Central memory CD4-positive, alpha-beta T cell (primary cell): ENCODE data around the gene CRYBA4.
A peak's percentile ranks its signal among the peaks of the same experiment; 100 is the strongest.

Experiments used
- DNase-seq: peaks from one replicate; pipeline ENCODE4 v3.0.0; 2022

CRYBA4 gene

DNA sequence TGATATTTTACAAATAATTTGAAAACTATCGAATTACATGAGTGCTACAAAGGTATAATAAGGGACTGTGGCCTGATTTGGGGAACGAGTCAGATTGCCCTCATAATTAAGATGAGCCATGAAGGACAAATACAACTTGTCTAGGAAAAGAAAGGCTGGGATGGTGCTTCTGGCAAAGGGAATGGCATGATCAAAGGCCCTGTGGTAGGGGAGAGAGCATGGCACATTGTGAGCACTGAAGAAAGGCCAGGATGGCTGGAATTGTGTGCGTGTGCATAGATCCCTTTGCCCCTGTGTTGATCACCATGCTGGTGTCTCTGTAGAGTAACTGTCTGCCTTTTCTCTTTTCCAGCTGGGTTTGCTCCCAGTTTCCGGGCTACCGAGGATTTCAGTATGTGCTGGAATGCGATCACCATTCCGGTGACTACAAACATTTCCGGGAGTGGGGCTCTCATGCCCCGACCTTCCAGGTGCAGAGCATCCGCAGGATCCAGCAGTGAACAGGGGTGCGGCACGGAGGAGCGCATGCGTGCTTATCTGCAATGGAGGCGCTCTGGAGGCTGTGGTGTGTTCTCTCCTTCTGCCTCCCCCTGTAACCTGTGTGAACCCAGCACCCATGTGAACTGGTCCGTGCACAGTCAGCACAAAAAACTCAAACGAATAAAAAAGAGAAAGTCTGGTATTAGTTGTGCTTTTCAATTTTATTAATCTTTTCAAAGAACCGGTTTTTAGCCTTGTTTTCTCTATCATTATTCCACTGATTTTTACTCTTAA is 8.4 kb downstream of the CRYBA4 start:
- no peak for DNase-seq

DNA sequence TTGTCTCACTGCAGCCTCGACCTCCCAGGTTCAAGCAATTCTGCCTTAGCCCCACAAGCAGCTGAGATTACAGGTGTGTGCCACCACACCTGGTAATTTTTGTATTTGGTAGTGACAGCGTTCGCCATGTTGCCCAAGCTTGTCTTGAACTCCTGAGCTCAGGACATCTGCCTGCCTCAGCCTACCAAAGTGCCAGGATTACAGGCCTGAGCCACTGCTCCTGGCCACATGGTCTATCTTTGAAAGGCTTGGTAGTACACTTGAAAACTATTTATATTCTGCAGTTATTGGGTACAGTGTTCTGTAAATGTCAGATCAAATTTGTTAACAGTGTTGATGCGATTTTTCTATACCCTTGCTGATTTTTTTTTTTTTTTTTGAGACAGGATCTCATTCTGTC is 9.5 kb downstream of the CRYBA4 start:
- no peak for DNase-seq

DNA sequence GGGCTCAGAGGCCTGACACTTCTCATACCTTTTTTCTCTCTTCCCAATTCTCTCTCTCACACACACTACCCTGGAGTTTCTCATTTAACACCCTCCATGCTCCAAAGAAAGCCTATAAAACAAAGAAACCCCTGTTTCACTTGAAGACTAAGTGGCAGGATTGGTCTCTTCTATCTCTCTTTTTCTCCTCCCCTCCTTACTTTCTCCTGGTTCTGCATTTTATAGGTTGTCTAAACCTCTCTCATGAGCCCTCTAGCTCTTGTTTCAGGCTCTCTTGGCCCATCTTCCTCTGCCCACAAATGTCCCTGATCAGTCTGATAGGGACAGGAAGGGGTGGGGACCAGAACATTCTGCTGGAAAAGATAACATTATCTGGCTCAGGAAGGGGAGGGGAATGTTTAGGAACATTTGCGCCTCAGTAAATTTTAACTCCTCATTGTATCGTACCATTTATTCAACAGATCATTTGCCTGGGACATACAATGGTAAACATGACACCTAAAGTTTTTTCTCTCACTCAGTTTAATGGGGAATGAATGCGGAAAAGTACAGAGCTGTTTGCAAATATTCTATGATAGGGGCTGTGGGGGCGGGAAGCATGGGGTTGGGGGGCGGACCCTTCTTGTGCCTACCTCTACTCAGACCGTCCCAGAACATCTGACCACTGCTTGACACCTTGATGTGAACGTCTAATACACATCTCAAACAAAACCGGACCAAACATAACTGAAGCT is 10.8 kb downstream of the CRYBA4 start:
- no peak for DNase-seq

DNA sequence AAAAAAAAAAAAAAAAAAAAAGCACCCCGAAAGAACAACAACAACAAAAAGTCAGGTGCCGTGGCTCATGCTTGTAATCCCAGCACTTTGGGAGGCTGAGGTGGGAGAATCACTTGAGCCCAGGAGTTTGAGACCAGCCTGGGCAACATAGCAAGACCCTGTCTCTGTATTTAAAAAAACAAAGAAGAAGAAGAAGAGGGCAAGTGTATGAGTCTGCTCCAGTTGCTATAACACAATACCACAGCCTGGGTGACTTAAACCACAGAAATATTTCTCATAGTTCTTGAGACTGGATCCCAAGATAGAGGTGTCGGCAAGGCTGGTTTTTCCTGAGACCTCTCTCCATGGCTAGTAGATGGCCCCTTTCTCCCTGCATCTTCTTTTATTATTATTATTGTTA is 12.4 kb downstream of the CRYBA4 start:
- DNase-seq, result no peak

DNA sequence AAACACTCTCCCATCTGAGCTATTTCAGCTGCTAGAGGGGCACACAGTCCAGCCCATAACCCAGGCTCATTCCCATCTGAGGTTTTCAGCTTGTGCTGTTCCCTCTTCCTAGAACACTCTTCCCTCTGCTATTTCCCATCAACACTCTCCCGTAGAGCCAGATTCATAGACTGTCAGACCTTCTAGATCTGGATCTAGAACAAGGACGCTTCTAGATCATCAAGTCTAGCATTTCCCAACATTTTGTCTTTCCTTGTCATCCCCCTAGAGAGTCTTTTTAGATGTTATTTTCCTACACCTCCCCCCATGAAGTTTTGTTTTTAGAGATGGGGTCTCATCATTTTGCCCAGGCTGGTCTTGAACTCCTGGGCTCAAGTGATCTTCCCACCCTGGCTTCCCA is 13.4 kb downstream of the CRYBA4 start:
- DNase-seq, result no peak

DNA sequence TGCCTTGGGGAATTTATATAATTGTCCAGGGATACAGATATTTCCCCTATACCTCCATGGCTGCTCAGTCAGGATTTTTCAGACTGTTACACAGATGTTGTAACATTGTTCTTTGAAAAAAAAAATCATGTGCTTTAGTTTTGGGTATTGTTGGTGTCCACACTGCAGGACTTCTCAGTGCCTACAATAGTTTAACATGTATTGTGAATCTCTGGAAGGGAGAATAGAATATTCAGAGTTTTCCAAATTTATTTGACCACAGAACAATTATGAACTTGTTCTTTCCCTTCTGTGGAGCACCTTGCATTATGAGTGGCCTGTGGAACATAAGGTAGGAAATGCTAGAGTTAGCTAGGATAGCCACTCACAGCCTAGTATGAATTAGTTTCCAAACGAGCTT is 14.5 kb downstream of the CRYBA4 start:
- no peak for DNase-seq

DNA sequence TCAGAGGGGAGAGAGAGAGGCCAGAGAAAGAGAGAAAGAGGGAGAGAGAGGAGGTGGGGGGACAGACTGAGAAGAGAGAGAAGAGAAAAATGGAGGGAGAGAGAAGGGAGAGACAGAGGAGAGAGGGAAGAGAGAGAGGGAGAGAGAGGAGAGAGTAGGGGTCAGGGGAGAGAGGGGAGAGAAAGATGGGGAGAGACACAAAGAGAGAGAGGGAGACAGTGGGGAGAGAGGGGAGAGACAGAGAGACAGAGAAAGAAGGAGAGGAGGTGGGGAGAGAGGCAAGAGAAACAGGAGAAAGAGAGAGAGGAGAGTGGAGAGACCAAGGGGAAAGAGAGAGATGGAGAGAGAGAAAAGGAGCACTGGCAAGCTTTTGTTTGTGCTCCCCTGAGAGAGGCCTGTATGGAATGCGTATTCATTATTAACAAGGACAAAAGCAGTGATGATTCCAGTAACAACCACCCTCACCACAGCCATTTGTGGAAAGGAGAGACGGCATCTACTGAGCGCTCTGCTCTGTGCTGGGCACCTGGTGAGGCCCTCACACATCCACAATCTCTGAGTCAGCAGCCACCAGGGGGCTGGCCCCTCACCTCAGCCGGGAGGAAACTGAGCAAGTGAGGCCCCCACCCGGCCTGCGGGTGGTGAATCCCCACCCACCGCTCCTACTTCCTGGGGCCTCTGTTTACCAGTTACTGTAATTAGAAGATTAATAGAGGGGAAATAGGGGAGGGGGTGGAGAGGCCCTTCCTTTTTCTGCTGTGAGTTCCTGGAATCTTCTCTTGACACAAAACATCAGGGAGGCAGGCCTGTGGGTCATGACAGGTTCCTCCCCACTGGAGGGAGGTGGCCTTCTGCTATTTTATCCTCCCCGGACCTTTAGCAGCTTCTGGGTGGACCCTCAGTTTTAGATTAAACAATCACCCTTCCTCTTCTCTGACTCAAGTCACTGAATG is 21.0 kb downstream of the CRYBA4 start:
- DNase-seq, result peak; percentile 56

DNA sequence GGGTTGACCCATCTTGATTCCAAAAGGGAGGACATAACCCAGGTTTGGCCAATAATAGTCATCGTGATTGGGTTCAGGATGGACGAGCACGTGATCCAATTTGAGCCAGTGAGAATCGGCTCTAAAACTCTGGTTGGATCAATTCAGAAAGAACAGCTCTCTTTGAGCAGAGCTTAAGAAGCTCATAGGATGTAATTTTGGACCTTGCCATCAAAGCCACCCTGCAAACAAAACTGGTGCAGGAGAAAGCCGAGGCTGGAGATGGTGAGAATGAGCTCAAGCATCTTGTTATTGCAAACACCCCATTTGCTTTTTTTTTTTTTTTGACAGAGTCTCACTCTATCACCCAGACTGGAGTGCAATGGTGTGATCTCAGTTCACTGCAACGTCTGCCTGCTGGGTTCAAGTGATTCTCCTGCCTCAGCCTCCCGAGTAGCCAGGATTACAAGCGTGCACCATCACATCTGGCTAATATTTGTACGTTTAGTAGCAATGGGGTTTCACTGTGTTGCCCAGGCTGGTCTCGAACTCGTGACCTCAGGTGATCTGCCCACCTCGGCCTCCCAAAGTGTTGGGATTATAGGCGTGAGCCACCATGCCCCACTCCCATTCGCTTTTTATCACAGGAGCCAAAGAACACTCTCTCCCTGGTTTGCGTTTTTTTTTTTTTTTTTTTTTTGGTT is 21.8 kb downstream of the CRYBA4 start:
- no peak for DNase-seq

DNA sequence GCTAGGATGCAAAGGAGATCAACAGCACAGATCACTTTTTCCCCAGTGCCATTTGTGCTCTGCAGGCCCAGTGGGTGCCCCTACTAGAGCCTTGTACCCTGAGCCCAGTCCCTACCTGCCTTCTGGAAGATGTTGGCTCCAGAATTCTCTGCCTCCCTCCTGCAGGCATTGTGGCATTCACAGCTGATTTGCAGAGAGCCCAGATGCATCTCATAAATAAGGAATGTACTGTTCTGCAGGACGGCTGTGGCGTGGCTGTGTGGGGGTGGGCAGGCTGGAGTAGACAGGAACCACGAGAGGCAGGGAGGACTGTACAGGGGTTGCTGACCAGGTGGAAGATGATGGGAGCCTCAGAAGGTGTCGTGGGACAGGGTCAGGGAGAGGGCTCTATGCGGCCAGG is 24.4 kb downstream of the CRYBA4 start:
- no peak for DNase-seq

DNA sequence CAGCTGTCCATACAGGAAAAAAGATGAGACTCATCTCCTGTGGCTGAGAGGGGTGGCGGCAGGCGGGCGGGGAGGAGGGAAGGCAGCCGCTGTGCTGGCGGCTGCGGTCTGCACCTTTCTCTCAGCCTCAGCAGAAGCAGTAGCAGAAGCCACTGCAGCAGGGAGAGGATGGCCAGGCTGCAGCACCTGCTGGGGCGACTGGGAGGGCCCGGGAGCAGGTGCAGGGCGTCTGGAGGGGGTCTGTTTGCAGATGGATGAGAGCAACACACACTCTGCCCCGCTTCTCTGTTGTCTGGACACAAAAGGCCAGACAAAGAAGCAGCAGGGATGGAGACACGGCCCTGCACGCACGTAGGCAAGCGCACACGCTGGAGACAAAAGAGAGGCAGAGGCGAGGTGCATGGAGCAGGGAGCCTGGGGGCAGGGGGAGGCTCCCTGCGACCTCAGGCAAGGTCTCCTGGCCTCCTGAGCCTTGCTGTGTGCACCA is 26.3 kb downstream of the CRYBA4 start:
- DNase-seq, result peak; percentile 36

DNA sequence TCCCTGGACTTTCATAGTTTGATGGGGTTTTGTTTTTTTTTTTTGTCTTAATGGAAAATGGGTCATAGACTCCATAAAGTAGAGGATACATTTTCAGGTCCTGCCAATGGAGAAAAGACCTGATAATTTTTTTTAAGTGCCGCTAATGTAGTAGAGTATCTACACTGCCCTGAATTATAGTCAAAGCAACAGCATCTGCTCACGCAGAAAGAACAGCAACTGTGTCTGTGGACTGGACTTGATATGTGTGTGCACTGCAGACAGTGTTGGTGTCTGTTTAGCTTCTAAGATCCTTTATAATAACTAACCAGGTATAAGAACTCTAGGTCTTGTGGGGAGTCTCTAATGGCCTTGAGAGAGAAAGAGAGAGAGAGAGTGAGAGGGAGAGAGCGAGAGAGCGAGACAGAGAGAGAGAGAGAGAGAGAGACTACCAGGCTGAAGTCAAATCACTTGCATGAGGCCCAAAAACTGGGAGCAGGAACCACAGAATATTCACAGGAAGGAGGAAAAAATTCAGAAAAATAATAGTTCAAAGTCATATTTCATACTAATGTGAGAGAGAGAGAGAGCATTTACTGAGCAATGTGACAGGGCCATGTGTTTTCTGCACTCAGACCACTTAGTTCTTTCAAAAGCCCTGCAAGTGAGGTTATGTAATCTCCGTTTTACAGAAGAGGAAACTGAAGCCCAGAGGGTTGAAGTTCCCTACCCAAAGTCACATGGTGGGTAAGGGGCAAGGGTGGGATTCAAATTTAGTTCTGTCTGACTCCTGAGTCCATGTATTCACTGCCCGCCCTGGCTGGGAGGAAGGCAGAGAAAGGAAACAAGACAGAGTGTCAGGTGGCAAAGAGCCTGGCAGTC is 27.0 kb downstream of the CRYBA4 start:
- no peak for DNase-seq

DNA sequence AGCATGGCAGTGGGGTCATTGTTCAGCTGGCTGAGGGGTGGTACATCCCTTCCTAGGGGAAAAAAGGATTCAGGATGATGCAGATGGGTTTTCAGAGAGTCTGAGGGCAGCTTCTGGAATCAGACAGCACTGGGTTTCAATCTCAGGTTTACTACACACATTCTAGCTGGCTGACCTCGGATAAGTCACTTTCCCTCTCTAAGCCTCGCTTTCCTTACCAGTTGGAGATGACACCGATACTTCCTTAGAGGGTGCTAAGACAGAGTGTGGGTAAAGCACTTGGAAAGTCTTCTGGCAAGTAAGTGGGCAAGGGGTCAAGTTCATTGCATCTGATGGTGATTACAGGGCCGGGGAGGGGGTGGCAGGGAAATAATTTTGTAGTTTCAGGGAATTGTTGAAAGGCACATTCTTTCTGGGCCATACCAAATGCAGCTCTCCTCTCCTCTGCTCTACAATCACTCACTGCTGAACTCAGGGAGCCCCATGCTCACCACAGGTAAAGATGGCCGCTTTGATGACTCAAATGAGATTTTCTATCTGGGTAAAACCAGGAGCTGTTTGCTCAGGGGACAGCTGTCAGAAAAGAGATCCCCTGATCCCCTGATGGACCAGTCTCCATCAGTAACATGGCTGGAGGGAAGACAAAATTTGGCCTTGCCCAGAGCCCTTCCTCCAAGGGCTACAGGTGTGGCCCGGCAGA is 29.1 kb downstream of the CRYBA4 start:
- DNase-seq, result no peak

DNA sequence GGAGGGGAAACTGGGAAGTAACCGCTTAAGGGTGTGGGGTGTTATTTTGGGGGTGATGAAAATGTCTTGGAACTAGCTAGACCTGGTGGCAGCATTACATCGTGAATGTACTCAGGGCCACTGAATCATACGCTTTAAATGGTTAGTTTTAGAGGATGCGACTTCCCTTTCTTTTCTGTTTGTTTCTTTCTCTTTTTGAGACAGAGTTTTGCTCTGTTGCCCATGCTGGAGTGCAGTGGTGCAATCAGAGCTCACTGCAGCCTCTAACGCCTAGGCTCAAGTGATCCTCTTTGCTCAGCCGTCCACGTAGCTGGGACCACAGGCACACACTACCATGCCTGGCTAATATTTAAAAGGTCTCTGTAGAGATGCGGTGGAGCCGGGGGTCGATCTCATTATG is 30.1 kb downstream of the CRYBA4 start:
- DNase-seq, result no peak

DNA sequence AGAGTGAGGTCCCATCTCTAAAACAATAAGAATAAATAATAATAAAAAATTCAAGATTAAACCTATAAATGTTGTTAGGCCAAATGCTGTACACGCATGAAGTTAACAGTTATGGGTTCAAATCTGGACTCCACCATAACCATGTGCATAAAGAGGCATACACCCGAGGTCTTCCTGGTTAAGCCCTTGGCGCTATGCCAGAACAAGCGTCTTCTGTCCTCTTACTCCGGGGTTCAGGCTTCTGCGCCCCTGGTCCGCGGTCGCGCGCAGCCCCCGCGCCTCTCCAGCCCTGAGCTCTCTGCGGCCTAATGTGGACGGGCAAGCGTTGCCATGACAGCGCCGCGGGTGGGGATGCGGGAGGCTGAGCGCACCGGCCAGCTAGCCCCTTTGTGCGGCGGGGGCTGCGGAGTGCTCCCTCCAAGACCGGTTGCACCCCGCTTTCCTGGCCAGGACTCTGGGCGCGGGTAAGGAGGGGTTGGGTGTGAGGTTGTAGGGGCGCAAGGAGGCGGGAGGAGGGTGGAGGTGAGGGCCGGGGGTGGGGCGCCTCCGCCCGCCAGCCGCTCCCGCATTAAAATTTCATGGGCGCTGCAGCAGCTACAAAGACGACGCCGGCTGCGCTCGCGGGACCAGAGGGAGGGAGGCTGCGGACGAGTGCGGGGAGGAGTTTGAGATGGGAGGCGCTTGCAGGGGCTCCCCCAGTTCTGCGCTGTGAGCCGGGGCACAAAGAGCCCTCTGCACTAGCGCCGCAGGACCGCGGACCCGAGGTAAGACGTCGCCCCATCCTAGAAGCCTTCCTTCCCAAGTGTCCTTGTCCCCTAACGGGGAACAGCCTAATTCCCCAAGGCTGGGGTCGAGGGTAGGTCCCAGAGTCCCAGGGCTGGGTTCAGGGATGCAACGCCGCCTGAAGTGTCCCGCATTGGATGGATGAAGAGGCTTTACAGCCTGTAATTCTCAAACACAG is 35.4 kb downstream of the CRYBA4 start, which contains the start of gene MIAT:
MIAT (plus strand) TSS at position 698 of the 961 bp plus-strand sequence.
- peak; percentile 63 for DNase-seq

DNA sequence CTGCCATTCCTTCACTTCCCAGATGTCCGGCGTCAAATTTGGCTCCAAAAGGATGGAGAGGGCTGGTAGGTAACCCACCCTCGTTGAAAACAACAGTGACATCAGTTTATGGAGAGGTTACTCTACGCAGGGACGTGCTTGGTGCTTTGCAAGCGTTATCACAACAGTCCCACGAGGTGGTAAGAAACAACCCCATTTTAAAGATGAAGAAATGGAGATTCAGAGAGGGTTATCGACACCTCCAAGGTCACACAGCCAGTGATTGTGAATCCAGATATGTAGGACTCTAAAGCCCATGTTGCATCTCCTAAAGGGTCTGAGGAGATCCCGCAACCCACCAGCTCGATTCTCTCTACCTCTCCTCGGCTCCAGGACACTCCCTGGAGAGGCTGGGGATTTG is 36.4 kb downstream of the CRYBA4 start:
- no peak for DNase-seq

DNA sequence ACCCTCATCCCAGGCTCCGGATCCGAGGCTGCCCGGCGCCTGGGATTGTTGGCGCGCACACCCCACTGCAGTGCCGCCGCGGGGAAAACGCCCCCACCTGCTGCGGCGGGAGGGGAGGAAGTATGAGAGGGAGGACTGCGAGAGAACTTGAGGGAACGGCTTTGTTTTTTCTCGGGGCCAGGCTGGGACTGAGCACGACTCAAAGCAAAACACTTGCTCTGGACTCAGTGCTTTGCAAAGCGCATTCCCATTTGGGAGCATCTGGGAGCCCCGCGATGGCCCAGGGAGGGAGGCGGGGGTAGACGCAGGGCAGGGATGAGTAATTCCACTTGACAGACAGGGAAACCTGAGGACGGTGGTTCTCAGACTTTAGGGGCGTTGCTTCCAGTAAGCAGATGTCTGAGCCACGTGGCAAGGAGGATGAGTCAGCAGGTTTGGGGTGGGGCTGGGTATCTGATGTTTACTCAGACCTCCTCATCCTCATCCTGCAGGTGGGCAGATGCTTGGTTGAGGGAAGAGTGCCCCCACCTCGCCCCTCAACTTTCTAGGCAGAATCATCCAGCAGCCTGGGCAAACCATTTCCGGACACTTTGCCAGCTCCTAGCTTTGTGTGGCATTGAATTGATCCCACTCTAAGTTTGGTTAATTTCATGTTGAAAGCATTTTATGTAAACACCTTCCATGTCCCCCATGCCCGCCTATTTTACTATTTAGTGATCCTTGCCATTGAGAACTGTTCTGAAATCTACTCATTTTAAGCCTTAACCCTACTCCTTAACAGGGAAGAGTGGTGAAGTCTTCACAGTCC is 37.1 kb downstream of the CRYBA4 start:
- peak; percentile 59 for DNase-seq

DNA sequence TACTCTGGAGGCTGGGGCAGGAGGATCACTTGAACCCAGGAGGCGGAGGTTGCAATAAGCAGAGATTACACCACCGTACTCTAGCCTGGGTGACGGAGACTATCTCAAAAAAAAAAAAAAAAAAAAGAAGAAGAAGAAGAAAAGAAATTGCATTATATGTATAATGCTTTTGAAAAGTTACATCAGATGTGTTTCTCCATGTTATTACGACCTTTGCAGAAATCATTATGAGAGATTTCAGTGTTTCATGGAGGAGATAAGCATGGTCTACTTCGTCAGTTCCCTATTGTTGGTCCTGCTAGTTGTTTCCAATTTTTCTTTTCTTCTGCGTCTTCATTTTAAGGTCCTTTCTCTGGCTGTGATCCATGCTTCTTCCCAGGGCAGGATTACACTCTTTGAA is 38.6 kb downstream of the CRYBA4 start:
- no peak for DNase-seq

DNA sequence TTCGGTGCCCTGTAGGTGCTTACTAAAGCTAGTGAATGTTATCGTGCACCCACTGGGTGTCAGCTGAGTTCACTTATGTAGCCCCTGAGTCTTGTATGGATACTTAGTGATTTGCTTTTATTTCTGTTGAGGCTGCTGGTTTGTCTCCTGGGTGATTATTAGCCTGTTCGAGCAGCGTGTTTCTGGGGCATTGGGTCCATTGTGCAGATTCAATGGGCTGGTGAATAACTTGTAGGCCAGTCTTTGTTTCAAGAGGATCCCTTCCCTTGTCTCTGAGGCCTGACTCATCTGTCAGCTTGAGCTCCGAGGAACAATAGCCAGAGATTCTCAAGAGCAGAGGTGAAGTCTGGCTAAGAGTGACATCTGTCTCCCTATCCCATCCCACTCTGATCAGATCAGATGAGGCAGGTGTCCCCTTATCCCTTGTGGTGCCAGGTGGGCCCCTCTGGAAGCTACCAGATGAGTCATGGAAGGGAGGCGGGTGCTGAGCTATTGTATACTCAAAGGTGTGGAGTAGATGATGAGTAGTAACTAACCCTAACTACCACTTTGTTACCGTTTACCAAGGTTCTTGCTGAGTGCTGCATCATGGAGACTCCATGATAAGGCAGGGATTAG is 39.3 kb downstream of the CRYBA4 start:
- no peak for DNase-seq
